Ovary (tissue), 3 donors: ENCODE measurements around the gene DDX56.

ENCODE experiments used
- CTCF ChIP-seq, 3 donors: fragments of 450-650 bp in 2 of 3; fragments of 200-600 bp in 1 of 3; IDR thresholded peaks; one replicate each; pipeline versions ENCODE4 v1.5.1 to v1.8.0; 2016 to 2022; ENCODE audit warnings: antibody characterized with exemption in 3 of 3, mild to moderate bottlenecking in 1 of 3
- EP300 ChIP-seq: sonication (generic); formaldehyde crosslinking; IDR thresholded peaks from one replicate; pipeline ENCODE4 v1.6.1; 2017; ENCODE audit warnings: antibody characterized with exemption
- donor health status: DM: no; HTN: no; CAD: no.

- TF ChIP-seq EP300 (no peak), CTCF (IDR thresholded peaks at IDR 0.05) (no peak)
Observed at GRCh38 chr7:44541028-44541869, 32.5 kb downstream of the DDX56 start, which contains the start of gene NPC1L1.
